Endothelial cell (in vitro differentiated cells): ENCODE data around the gene ZNF469. TPM values are rescaled to one million over a fixed set of nuclear protein-coding genes. Genes with fewer than 3 reads are reported as not detected.

Experiments used
- DNase-seq: peaks from one replicate; pipeline ENCODE4 v3.0.0; 2021; ENCODE audit warnings: low spot score
- H3K27ac Mint-ChIP-seq: one replicate; pipeline ENCODE4 v1.8.0; 2021; ENCODE audit warnings: mixed read lengths, inconsistent platforms; ENCODE audit not compliant: unreplicated experiment
- H3K27me3 Mint-ChIP-seq: one replicate; pipeline ENCODE4 v1.8.0; 2021; ENCODE audit warnings: mild to moderate bottlenecking, moderate library complexity, mixed read lengths, inconsistent platforms; ENCODE audit not compliant: unreplicated experiment
- H3K36me3 Mint-ChIP-seq: one replicate; pipeline ENCODE4 v1.8.0; 2021; ENCODE audit warnings: mild to moderate bottlenecking, low read depth, mixed read lengths, inconsistent platforms; ENCODE audit not compliant: unreplicated experiment
- H3K4me1 Mint-ChIP-seq: one replicate; pipeline ENCODE4 v1.8.0; 2021; ENCODE audit warnings: mild to moderate bottlenecking, mixed read lengths, inconsistent platforms; ENCODE audit not compliant: unreplicated experiment
- H3K4me3 Mint-ChIP-seq: one replicate; pipeline ENCODE4 v1.8.0; 2021; ENCODE audit warnings: mild to moderate bottlenecking, mixed read lengths, inconsistent platforms; ENCODE audit not compliant: unreplicated experiment
- H3K9me3 Mint-ChIP-seq: one replicate; pipeline ENCODE4 v1.8.0; 2021; ENCODE audit warnings: mixed read lengths, inconsistent platforms; ENCODE audit not compliant: unreplicated experiment
- CTCF ChIP-seq: fragments of 200-600 bp; sonication (generic); IDR thresholded peaks from one replicate; pipeline ENCODE4 v1.5.0; 2021; ENCODE audit warnings: antibody characterized with exemption; ENCODE audit not compliant: unreplicated experiment
- total RNA-seq: library from RNA; stranded (reverse); fragmentation: NEBNext Ultra II Directional; extraction: Animal tissue kit (Norgen Biotek cat#: 25700); gene quantifications from one replicate; pipeline ENCODE4 v1.2.1, GENCODE V29; 2021; ENCODE audit not compliant: unreplicated experiment

The ZNF469 gene
- total RNA-seq, 1 donor from 2014 or later = 14.7 TPM

GRCh38 chr16:88392616-88393015 is 9.9 kb downstream of the ZNF469 start:
- Mint-ChIP-seq H3K27ac (no peak overlapping the region), H3K4me3 (no peak overlapping the region), H3K27me3 (peaks cover 14% of the 10 kb centered on the region), H3K4me1 (no peaks in the 10 kb centered on the region), H3K36me3 (no peaks in the 10 kb centered on the region), H3K9me3 (no peaks in the 10 kb centered on the region)
- no peak for TF ChIP-seq CTCF
- DNase-seq = no peak

- Mint-ChIP-seq H3K9me3 (no peaks in the 10 kb centered on the region), H3K4me1 (no peaks in the 10 kb centered on the region), H3K36me3 (no peaks in the 10 kb centered on the region), H3K27ac (no peak overlapping the region), H3K4me3 (no peak overlapping the region), H3K27me3 (peaks cover 14% of the 10 kb centered on the region)
- TF ChIP-seq CTCF = no peak
- no peak for DNase-seq
Observed at GRCh38 chr16:88393034-88393433, 10.3 kb downstream of the ZNF469 start.

- no peaks in the 10 kb centered on the region for H3K9me3 Mint-ChIP-seq
- H3K4me3 Mint-ChIP-seq = no peak overlapping the region
- no peaks in the 10 kb centered on the region for H3K36me3 Mint-ChIP-seq
- DNase-seq = no peak
- no peak for TF ChIP-seq CTCF
- no peak overlapping the region for H3K27ac Mint-ChIP-seq
- H3K4me1 Mint-ChIP-seq = no peaks in the 10 kb centered on the region
- peaks cover 14% of the 10 kb centered on the region for H3K27me3 Mint-ChIP-seq
Observed at GRCh38 chr16:88393571-88393970, 10.8 kb downstream of the ZNF469 start.

GRCh38 chr16:88394426-88394825 is 11.7 kb downstream of the ZNF469 start:
- TF ChIP-seq CTCF = no peak
- H3K4me3 Mint-ChIP-seq = no peak overlapping the region
- no peaks in the 10 kb centered on the region for H3K36me3 Mint-ChIP-seq
- no peaks in the 10 kb centered on the region for H3K9me3 Mint-ChIP-seq
- H3K27me3 Mint-ChIP-seq = peaks cover 14% of the 10 kb centered on the region
- H3K27ac Mint-ChIP-seq = no peak overlapping the region
- no peak for DNase-seq
- H3K4me1 Mint-ChIP-seq = no peaks in the 10 kb centered on the region

GRCh38 chr16:88395669-88396584 is 13.2 kb downstream of the ZNF469 start:
- no peaks in the 10 kb centered on the region for H3K4me1 Mint-ChIP-seq
- no peak for TF ChIP-seq CTCF
- H3K27me3 Mint-ChIP-seq = peaks cover 12% of the 10 kb centered on the region
- no peak for DNase-seq
- no peaks in the 10 kb centered on the region for H3K9me3 Mint-ChIP-seq
- H3K27ac Mint-ChIP-seq = no peak overlapping the region
- no peak overlapping the region for H3K4me3 Mint-ChIP-seq
- no peaks in the 10 kb centered on the region for H3K36me3 Mint-ChIP-seq
